HG03469 (cell line): Measurements from ENCODE around the gene TMEM86B.

ENCODE experiments used
- ATAC-seq: cut with Tn5 transposase; IDR thresholded peaks from one replicate; pipeline ENCODE4 v1.9.1; 2021; ENCODE audit warnings: mild to moderate bottlenecking, moderate library complexity, moderate number of reproducible peaks; ENCODE audit not compliant: unreplicated experiment

Gene TMEM86B

GRCh38 chr19:55228403-55229031, at the start of gene TMEM86B:
Gene TMEM86B, minus strand, starts transcription at chr19:55228763. Its CDS starts 22 bp downstream, at chr19:55228741.
- ATAC-seq: no peak

- no peak for ATAC-seq
Measured at GRCh38 chr19:55277494-55277893, 48.9 kb upstream of the TMEM86B start.

- no peak for ATAC-seq
Measured at GRCh38 chr19:55276720-55277430, 48.3 kb upstream of the TMEM86B start.

- ATAC-seq: no peak
Measured at GRCh38 chr19:55275851-55276719, 47.5 kb upstream of the TMEM86B start.

GRCh38 chr19:55273978-55274707, 45.6 kb upstream of the TMEM86B start:
- ATAC-seq: no peak

GRCh38 chr19:55272142-55272541, 43.6 kb upstream of the TMEM86B start:
- ATAC-seq: no peak

GRCh38 chr19:55270172-55270942, 41.8 kb upstream of the TMEM86B start:
- no peak for ATAC-seq

- ATAC-seq: no peak
Measured at GRCh38 chr19:55269299-55269698, 40.7 kb upstream of the TMEM86B start.

GRCh38 chr19:55266840-55267239, 38.3 kb upstream of the TMEM86B start:
- ATAC-seq: no peak

- ATAC-seq: no peak
Measured at GRCh38 chr19:55266404-55266803, 37.8 kb upstream of the TMEM86B start.

- ATAC-seq: no peak
Measured at GRCh38 chr19:55265723-55266386, 37.3 kb upstream of the TMEM86B start.

- no peak for ATAC-seq
Measured at GRCh38 chr19:55265173-55265572, 36.6 kb upstream of the TMEM86B start.

- no peak for ATAC-seq
Measured at GRCh38 chr19:55264531-55264930, 36.0 kb upstream of the TMEM86B start.

GRCh38 chr19:55262359-55262758, 33.8 kb upstream of the TMEM86B start:
- no peak for ATAC-seq

GRCh38 chr19:55261671-55262126, 33.1 kb upstream of the TMEM86B start:
- ATAC-seq: no peak

- ATAC-seq: no peak
Measured at GRCh38 chr19:55259540-55260210, 31.1 kb upstream of the TMEM86B start.

- peak; percentile 51 for ATAC-seq
Measured at GRCh38 chr19:55258828-55259539, 30.4 kb upstream of the TMEM86B start, which contains the start of gene PPP6R1. Gene PPP6R1, minus strand, starts transcription at chr19:55259017. Its CDS starts 11,914 bp downstream, at chr19:55247103.

- ATAC-seq: no peak
Measured at GRCh38 chr19:55258476-55258827, 29.9 kb upstream of the TMEM86B start.
